Upper lobe of right lung (tissue), 1 donor: ENCODE data around the gene PAQR5. TPM values are rescaled to one million over a fixed set of nuclear protein-coding genes. Genes with fewer than 3 reads are reported as not detected.
"Not testable (repeated sequence)": the region's sequence is repeated elsewhere in the genome, so short reads cannot be mapped to it uniquely, and the experiment has no call there.

Experiments
- ATAC-seq: fragments of 200-7000 bp; cut with Tn5 transposase; one replicate; pipeline ENCODE4 v1.9.1; 2020; ENCODE audit warnings: mild to moderate bottlenecking, moderate library complexity
- DNase-seq: peaks from one replicate; pipeline ENCODE4 v3.0.0-alpha.2; 2020
- H3K27ac ChIP-seq: fragments of 200-600 bp; one replicate; pipeline ENCODE4 v1.8.0; 2022
- H3K27me3 ChIP-seq: fragments of 200-600 bp; one replicate; pipeline ENCODE4 v1.8.0; 2022; ENCODE audit warnings: mild to moderate bottlenecking
- H3K36me3 ChIP-seq: fragments of 200-600 bp; one replicate; pipeline ENCODE4 v1.8.0; 2022
- H3K4me1 ChIP-seq: fragments of 200-600 bp; one replicate; pipeline ENCODE4 v1.8.0; 2022
- H3K4me3 ChIP-seq: fragments of 200-600 bp; one replicate; pipeline ENCODE4 v1.8.0; 2022; ENCODE audit warnings: mild to moderate bottlenecking
- H3K9me3 ChIP-seq: fragments of 200-600 bp; one replicate; pipeline ENCODE4 v1.8.0; 2022
- CTCF ChIP-seq: fragments of 200-600 bp; IDR thresholded peaks from one replicate; pipeline ENCODE4 v1.8.0; 2022; ENCODE audit warnings: antibody characterized with exemption
- intact Hi-C: fragments of 100-400 bp; cut with DNase I; formaldehyde crosslinking; loops from one replicate; pipeline ENCODE4 v1.11.0; 2022
- total RNA-seq: library from RNA; stranded (reverse); fragmentation: NEBNext Ultra II Directional; extraction: Animal tissue kit (Norgen Biotek cat#: 25700); gene quantifications from one replicate; pipeline ENCODE4 v1.2.1, GENCODE V29; 2021
- donor health status: DM: no; HTN: yes; CAD: no; lungs with severe emphysema.

Gene PAQR5
- total RNA-seq, 1 donor from 2014 or later = 37.9 TPM

GRCh38 chr15:69328739-69329138 is 30.0 kb downstream of the PAQR5 start:
- no peak for TF ChIP-seq CTCF
- peak; percentile 78 for ATAC-seq

DNA sequence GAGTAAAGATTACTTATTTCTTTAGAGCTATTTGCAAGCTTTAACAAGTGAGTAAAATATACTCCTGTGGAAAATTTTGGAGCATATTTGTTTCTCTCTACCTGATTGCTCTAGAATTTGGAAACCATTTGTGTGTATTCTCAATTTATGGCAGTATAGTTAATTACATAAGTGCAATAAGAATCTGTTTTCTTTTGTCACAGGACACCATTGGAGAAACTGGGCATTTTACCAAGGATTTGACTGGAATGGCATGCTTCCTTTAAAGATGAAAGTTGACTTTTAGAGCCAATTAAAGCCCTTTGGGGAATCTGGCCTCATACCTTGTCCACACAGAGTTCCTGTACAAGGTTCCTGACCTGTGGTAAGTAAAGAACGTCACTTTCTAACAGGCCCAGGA is 38.4 kb downstream of the PAQR5 start:
- intact Hi-C loops = no loop called here
- H3K36me3 ChIP-seq = no peaks in the 10 kb centered on the region
- ATAC-seq (no peak), DNase-seq (no peak)
- no peak overlapping the region for H3K4me3 ChIP-seq
- no peak overlapping the region for H3K27ac ChIP-seq
- H3K27me3 ChIP-seq = no peaks in the 10 kb centered on the region
- H3K4me1 ChIP-seq = no peaks in the 10 kb centered on the region
- no peak for TF ChIP-seq CTCF
- H3K9me3 ChIP-seq = no peaks in the 10 kb centered on the region

More at GRCh38 chr15:69328739-69329138, 30.0 kb downstream of the PAQR5 start:
- H3K27ac ChIP-seq = no peak overlapping the region
- intact Hi-C loops = no loop called here
- no peaks in the 10 kb centered on the region for H3K36me3 ChIP-seq
- no peak for DNase-seq
- H3K9me3 ChIP-seq = no peaks in the 10 kb centered on the region
- H3K4me3 ChIP-seq = no peak overlapping the region
- H3K27me3 ChIP-seq = no peaks in the 10 kb centered on the region
- no peaks in the 10 kb centered on the region for H3K4me1 ChIP-seq

GRCh38 chr15:69338535-69339213 is 40.0 kb downstream of the PAQR5 start:
- Histone ChIP-seq H3K4me3 (no peak overlapping the region), H3K27ac (no peak overlapping the region), H3K4me1 (no peaks in the 10 kb centered on the region), H3K36me3 (no peaks in the 10 kb centered on the region), H3K9me3 (no peaks in the 10 kb centered on the region), H3K27me3 (no peaks in the 10 kb centered on the region)
- ATAC-seq = no peak
- intact Hi-C loops = no loop called here
- DNase-seq = no peak
- TF ChIP-seq CTCF = no peak

- H3K27ac ChIP-seq, ATAC-seq, DNase-seq, H3K4me1 ChIP-seq, H3K36me3 ChIP-seq, H3K4me3 ChIP-seq, H3K9me3 ChIP-seq, intact Hi-C loops, H3K27me3 ChIP-seq: not testable (repeated sequence)
Measured at GRCh38 chr15:69339214-69339543, 40.5 kb downstream of the PAQR5 start.

GRCh38 chr15:69340243-69340900 is 41.7 kb downstream of the PAQR5 start:
- TF ChIP-seq CTCF = no peak
- Histone ChIP-seq H3K4me3 (no peak overlapping the region), H3K4me1 (no peaks in the 10 kb centered on the region), H3K9me3 (no peaks in the 10 kb centered on the region), H3K36me3 (no peaks in the 10 kb centered on the region), H3K27ac (no peak overlapping the region), H3K27me3 (no peaks in the 10 kb centered on the region)
- ATAC-seq = peak; percentile 72
- no peak for DNase-seq
- intact Hi-C loops = no loop called here

DNA sequence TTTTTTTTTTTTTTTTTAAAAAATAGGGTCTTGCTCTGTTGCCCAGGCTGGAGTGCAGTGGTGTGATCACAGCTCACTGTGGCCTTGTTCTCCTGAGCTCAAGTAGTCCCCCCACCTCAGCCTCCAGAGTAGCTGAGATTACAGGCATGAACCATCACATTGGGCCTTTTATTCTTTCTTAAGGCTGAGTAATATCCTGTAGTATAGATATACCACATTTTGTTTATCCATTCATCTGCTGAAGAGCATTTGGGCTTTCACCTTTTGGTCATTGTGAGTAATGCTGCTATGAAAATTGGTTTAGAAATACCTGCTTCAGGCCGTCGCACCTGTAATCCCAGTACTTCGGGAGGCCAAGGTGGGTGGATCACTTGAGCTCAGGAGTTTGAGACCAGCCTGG is 42.6 kb downstream of the PAQR5 start:
- no peak for DNase-seq
- ATAC-seq = no peak
- no peak for TF ChIP-seq CTCF
- no peak overlapping the region for H3K4me3 ChIP-seq
- H3K36me3 ChIP-seq = no peaks in the 10 kb centered on the region
- H3K27me3 ChIP-seq = no peaks in the 10 kb centered on the region
- H3K27ac ChIP-seq = no peak overlapping the region
- intact Hi-C loops = no loop called here
- no peaks in the 10 kb centered on the region for H3K9me3 ChIP-seq
- no peaks in the 10 kb centered on the region for H3K4me1 ChIP-seq
